Tibial nerve (tissue), 4 donors: ENCODE results near the gene EVC2.

Experiments
- EP300 ChIP-seq, 2 donors: sonication (generic); formaldehyde crosslinking; IDR thresholded peaks; one replicate each; pipeline ENCODE4 v1.6.1; 2017; ENCODE audit warnings: antibody characterized with exemption in 2 of 2, mild to moderate bottlenecking in 1 of 2
- POLR2A ChIP-seq, 2 donors: fragments of 450-650 bp; IDR thresholded peaks; one replicate each; pipeline ENCODE4 v1.6.1; 2017; ENCODE audit warnings: antibody characterized with exemption in 2 of 2, mild to moderate bottlenecking in 2 of 2, moderate library complexity in 2 of 2
- TF ChIP-seq, protein P1 (sequence below), 5 experiments: fragments of 200-600 bp in 3 of 5; fragments of 450-650 bp in 2 of 5; sonication (generic) in 3 of 5; IDR thresholded peaks; one replicate each; pipeline ENCODE4 v1.5.1; 2016 to 2019; ENCODE audit warnings: antibody characterized with exemption in 5 of 5, mild to moderate bottlenecking in 3 of 5, moderate library complexity in 2 of 5

DNA sequence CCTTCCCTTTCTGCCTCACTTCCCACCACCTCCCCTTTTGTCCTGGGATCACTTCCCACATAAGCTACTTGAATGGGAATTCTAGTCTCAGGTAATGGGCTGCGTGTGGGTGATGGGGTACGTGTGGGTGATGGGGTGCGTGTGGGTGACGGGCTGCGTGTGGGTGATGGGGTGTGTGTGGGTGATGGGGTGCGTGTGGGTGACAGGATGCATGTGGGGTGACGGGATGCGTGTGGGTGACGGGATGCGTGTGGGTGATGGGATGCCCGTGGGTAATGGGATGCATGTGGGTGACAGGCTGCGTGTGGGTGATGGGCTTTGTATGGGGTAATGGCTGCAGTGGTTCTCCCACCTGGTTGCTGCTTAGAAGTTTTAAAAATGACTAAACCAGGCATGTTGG lies 43.6 kb downstream of the EVC2 start:
- TF ChIP-seq, protein P1, sequence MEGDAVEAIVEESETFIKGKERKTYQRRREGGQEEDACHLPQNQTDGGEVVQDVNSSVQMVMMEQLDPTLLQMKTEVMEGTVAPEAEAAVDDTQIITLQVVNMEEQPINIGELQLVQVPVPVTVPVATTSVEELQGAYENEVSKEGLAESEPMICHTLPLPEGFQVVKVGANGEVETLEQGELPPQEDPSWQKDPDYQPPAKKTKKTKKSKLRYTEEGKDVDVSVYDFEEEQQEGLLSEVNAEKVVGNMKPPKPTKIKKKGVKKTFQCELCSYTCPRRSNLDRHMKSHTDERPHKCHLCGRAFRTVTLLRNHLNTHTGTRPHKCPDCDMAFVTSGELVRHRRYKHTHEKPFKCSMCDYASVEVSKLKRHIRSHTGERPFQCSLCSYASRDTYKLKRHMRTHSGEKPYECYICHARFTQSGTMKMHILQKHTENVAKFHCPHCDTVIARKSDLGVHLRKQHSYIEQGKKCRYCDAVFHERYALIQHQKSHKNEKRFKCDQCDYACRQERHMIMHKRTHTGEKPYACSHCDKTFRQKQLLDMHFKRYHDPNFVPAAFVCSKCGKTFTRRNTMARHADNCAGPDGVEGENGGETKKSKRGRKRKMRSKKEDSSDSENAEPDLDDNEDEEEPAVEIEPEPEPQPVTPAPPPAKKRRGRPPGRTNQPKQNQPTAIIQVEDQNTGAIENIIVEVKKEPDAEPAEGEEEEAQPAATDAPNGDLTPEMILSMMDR (IDR thresholded peaks at IDR 0.05) = no peak
- TF ChIP-seq EP300 (IDR thresholded peaks at IDR 0.05) (no peak), POLR2A (IDR thresholded peaks at IDR 0.05) (no peak)
